A673 (cell line): ENCODE measurements around the gene PARD3.

ENCODE experiments used
- EZH2 ChIP-seq: fragments of 200-600 bp; sonication (generic); IDR thresholded peaks from 2 replicates; pipeline ENCODE4 v1.6.1; 2017; ENCODE audit warnings: borderline replicate concordance, low read depth, mild to moderate bottlenecking, mixed read lengths, antibody characterized with exemption, low read length; ENCODE audit not compliant: poor library complexity, severe bottlenecking
- TF ChIP-seq, protein P1 (sequence below): fragments of 300-800, 200-600 bp; sonication (generic); conservative IDR thresholded peaks from 2 replicates; pipeline ENCODE4 v1.5.1; 2017; ENCODE audit warnings: low read depth, mild to moderate bottlenecking, antibody characterized with exemption, low read length, moderate library complexity, mixed read lengths

GRCh38 chr10:34576797-34577196 is 238.3 kb downstream of the PARD3 start:
- TF ChIP-seq EZH2: no peak
- TF ChIP-seq, protein P1, sequence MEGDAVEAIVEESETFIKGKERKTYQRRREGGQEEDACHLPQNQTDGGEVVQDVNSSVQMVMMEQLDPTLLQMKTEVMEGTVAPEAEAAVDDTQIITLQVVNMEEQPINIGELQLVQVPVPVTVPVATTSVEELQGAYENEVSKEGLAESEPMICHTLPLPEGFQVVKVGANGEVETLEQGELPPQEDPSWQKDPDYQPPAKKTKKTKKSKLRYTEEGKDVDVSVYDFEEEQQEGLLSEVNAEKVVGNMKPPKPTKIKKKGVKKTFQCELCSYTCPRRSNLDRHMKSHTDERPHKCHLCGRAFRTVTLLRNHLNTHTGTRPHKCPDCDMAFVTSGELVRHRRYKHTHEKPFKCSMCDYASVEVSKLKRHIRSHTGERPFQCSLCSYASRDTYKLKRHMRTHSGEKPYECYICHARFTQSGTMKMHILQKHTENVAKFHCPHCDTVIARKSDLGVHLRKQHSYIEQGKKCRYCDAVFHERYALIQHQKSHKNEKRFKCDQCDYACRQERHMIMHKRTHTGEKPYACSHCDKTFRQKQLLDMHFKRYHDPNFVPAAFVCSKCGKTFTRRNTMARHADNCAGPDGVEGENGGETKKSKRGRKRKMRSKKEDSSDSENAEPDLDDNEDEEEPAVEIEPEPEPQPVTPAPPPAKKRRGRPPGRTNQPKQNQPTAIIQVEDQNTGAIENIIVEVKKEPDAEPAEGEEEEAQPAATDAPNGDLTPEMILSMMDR: no peak
